Smooth muscle cell (in vitro differentiated cells): Measurements from ENCODE around the gene AGAP2. TPM values are rescaled to one million over a fixed set of nuclear protein-coding genes. Genes with fewer than 3 reads are reported as not detected.
A peak's percentile ranks its signal among the peaks of the same experiment; 100 is the strongest.

Source experiments
- DNase-seq: peaks from one replicate; lab custom pipeline; 2025; ENCODE audit not compliant: unreplicated experiment; lab: John Stamatoyannopoulos, UW
- H2AFZ ChIP-seq: fragments of 200-600 bp; sonication (generic); 2 replicates; pipeline ENCODE4 v1.6.0; 2016; ENCODE audit warnings: antibody characterized with exemption, low read depth, mild to moderate bottlenecking
- H3F3A ChIP-seq: fragments of 200-600 bp; sonication (generic); 2 replicates; pipeline ENCODE4 v1.6.0; 2017; ENCODE audit warnings: antibody characterized with exemption, low read depth
- H3K27ac ChIP-seq: fragments of 200-600 bp; sonication (generic); 2 replicates; pipeline ENCODE4 v1.5.1; 2016; ENCODE audit warnings: low read depth, mild to moderate bottlenecking
- H3K27me3 ChIP-seq: fragments of 200-600 bp; sonication (generic); 2 replicates; pipeline ENCODE4 v1.6.1; 2016; ENCODE audit warnings: low read depth, mild to moderate bottlenecking
- H3K36me3 ChIP-seq: fragments of 200-600 bp; sonication (generic); 2 replicates; pipeline ENCODE4 v1.5.1; 2016; ENCODE audit warnings: low read depth
- H3K4me1 ChIP-seq: fragments of 200-600 bp; sonication (generic); 2 replicates; pipeline ENCODE4 v1.5.1; 2016; ENCODE audit warnings: low read depth
- H3K4me2 ChIP-seq: fragments of 200-600 bp; sonication (generic); 2 replicates; pipeline ENCODE4 v1.6.0; 2016; ENCODE audit warnings: mild to moderate bottlenecking
- H3K4me3 ChIP-seq: fragments of 200-600 bp; sonication (generic); 2 replicates; pipeline ENCODE4 v1.5.1; 2016; ENCODE audit warnings: mild to moderate bottlenecking
- H3K79me2 ChIP-seq: fragments of 200-600 bp; sonication (generic); 2 replicates; pipeline ENCODE4 v1.6.0; 2016; ENCODE audit warnings: low read depth, mild to moderate bottlenecking
- H3K9ac ChIP-seq: fragments of 200-600 bp; sonication (generic); 2 replicates; pipeline ENCODE4 v1.6.0; 2016; ENCODE audit warnings: low read depth
- H3K9me3 ChIP-seq: fragments of 200-600 bp; sonication (generic); replicated peaks from 2 replicates; pipeline ENCODE4 v1.5.1; 2016; ENCODE audit warnings: low read depth
- H4K20me1 ChIP-seq: fragments of 200-600 bp; sonication (generic); 2 replicates; pipeline ENCODE4 v1.6.0; 2016; ENCODE audit warnings: low read depth
- WGBS: methylation state at CpG from one replicate; pipeline ENCODE4 v1.1.7; 2016; ENCODE audit warnings: low lambda C conversion rate; 5-methylcytosine and 5-hydroxymethylcytosine counted together
- polyA plus RNA-seq: library from polyadenylated mRNA; unstranded; fragments of >200 nt; fragmentation: Nextera tagmentation; extraction: Ambion mirVana; gene quantifications from 2 replicates; pipeline ENCODE4 v1.2.1, GENCODE V29; 2016
- total RNA-seq: library from RNA; depleted of rRNA; stranded (reverse); fragments of >200 nt; gene quantifications from 2 replicates; pipeline ENCODE4 v1.2.3, GENCODE V29; 2014
- TF ChIP-seq, protein P1 (sequence below): fragments of 200-600 bp; sonication (generic); IDR thresholded peaks from 2 replicates; pipeline ENCODE4 v1.5.1; 2017; ENCODE audit warnings: borderline replicate concordance, mild to moderate bottlenecking, antibody characterized with exemption; ENCODE audit not compliant: insufficient read depth, poor library complexity, severe bottlenecking

AGAP2 gene
- total and polyA plus RNA-seq, 2 experiments from 2014 or later: not detected

DNA sequence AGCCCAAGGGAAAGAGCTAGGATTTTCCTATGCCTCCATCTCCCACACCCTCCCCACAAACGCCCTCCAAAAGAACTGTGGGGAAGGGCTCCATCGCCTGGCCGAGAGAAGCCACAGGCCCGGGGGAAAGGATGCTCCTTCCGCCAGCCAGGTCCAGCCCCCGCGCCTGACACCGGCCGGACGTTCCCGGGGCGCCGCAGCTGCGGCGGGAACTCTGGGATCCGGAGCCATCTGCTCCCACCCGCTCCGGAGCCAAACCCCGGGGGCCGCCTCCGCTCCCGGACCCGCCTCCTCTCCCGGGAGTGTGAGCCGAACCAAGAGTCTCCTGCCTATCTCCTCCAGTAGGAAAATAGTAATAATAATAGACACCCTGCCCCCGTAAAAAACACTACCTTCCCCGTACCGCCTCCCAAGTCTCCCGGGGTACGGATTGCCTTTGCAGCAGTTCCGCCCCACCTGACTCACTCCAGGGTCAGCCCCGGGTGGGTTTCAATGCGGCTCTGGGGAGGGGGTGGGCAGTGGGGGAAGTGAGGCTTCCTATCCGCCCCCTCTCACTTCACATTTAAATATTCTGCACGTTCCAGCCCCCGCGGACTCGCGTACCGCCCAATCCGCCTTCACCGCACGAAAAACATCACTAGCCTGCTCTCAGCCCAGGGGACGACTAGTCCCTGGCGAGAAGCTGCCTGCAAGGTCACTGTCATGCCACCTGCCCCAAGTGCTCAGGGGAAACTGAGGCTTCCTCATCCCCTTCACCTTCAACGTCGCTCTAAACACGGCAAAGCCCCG, 2.4 kb downstream of the AGAP2 start:
- Histone ChIP-seq H3K27ac (no peak overlapping the region), H3K9me3 (no peaks in the 10 kb centered on the region), H3K36me3 (no peaks in the 10 kb centered on the region), H3K79me2 (no peaks in the 10 kb centered on the region), H4K20me1 (no peaks in the 10 kb centered on the region), H2AFZ (no peak overlapping the region), H3F3A (no peaks in the 10 kb centered on the region), H3K4me2 (peak overlapping the region; percentile 87), H3K27me3 (peaks cover 100% of the 10 kb centered on the region), H3K4me1 (peaks cover 17% of the 10 kb centered on the region), H3K4me3 (peak overlapping the region; percentile 34), H3K9ac (no peak overlapping the region)
- DNase-seq: no peak
- under 1% methylated on average over 48 of the region's 49 CpGs for WGBS
- TF ChIP-seq, protein P1, sequence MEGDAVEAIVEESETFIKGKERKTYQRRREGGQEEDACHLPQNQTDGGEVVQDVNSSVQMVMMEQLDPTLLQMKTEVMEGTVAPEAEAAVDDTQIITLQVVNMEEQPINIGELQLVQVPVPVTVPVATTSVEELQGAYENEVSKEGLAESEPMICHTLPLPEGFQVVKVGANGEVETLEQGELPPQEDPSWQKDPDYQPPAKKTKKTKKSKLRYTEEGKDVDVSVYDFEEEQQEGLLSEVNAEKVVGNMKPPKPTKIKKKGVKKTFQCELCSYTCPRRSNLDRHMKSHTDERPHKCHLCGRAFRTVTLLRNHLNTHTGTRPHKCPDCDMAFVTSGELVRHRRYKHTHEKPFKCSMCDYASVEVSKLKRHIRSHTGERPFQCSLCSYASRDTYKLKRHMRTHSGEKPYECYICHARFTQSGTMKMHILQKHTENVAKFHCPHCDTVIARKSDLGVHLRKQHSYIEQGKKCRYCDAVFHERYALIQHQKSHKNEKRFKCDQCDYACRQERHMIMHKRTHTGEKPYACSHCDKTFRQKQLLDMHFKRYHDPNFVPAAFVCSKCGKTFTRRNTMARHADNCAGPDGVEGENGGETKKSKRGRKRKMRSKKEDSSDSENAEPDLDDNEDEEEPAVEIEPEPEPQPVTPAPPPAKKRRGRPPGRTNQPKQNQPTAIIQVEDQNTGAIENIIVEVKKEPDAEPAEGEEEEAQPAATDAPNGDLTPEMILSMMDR: peak; percentile 5

DNA sequence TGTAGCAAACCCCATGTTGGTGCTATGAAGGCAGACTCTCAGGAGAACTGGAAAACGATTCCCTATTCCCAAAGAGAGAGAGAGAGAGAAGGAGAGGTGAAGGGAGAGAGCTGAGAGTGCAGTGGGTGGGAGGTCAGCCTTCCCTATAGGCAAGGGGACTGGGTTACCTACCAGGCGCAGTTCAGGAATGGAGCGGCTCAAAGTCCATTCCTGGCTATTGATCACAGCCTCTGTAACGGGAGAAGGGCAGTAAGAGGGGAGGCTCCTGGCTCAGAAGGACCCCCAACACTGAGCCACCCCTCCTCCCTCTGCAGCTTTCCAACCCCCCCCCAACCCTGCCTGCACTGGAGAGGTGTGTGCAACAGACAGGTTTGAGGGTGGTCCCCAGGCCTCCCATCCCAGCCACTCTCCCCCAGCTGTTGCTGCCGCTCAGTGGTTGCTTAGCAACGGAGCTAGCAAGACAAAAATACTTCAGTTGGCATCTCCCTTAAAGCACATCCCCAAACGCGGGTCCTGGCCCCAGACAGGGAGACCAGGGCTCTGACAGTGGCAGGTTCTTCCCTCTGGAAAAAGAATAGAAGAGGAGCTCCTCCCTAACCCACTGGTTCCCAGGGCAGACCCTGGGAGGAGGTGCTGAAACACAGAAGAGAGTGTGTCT, 3.2 kb downstream of the AGAP2 start:
- peak overlapping the region; percentile 34 for H3K4me3 ChIP-seq
- no peak overlapping the region for H2AFZ ChIP-seq

GRCh38 chr12:57734591-57734990, 4.0 kb downstream of the AGAP2 start:
- Histone ChIP-seq H4K20me1 (no peaks in the 10 kb centered on the region), H2AFZ (no peak overlapping the region), H3K9me3 (no peaks in the 10 kb centered on the region), H3F3A (no peaks in the 10 kb centered on the region), H3K27me3 (peaks cover 100% of the 10 kb centered on the region), H3K79me2 (no peaks in the 10 kb centered on the region), H3K27ac (no peak overlapping the region), H3K4me2 (no peak overlapping the region), H3K36me3 (no peaks in the 10 kb centered on the region), H3K4me1 (peaks cover 17% of the 10 kb centered on the region), H3K9ac (no peak overlapping the region), H3K4me3 (no peak overlapping the region)
- DNase-seq: no peak
- TF ChIP-seq, protein P1: no peak
- WGBS: 67% methylated on average over 4 of the region's 4 CpGs

More for the DNA sequence above, 3.2 kb downstream of the AGAP2 start:
- 21% methylated on average over 8 of the region's 8 CpGs for WGBS
- Histone ChIP-seq H3F3A (no peaks in the 10 kb centered on the region), H3K4me1 (peaks cover 17% of the 10 kb centered on the region), H3K27ac (no peak overlapping the region), H3K9me3 (no peaks in the 10 kb centered on the region), H3K27me3 (peaks cover 100% of the 10 kb centered on the region), H3K79me2 (no peaks in the 10 kb centered on the region), H3K4me2 (peak overlapping the region; percentile 87), H3K9ac (no peak overlapping the region), H3K36me3 (no peaks in the 10 kb centered on the region), H4K20me1 (no peaks in the 10 kb centered on the region)
- TF ChIP-seq, protein P1: no peak
- DNase-seq: no peak
